Stimulated activated CD4-positive, alpha-beta T cell treated with anti-CD3 and anti-CD28 coated beads, Interleukin-15, amount 100 ng/mL, for 1 hour (primary cell): ENCODE data around the gene SUN1.

ENCODE experiments used
- DNase-seq, 2 donors: peaks; one replicate each; pipeline ENCODE4 v3.0.0-alpha.2; 2020; ENCODE audit warnings: low read depth in 1 of 2, low spot score in 1 of 2

Gene SUN1

DNA sequence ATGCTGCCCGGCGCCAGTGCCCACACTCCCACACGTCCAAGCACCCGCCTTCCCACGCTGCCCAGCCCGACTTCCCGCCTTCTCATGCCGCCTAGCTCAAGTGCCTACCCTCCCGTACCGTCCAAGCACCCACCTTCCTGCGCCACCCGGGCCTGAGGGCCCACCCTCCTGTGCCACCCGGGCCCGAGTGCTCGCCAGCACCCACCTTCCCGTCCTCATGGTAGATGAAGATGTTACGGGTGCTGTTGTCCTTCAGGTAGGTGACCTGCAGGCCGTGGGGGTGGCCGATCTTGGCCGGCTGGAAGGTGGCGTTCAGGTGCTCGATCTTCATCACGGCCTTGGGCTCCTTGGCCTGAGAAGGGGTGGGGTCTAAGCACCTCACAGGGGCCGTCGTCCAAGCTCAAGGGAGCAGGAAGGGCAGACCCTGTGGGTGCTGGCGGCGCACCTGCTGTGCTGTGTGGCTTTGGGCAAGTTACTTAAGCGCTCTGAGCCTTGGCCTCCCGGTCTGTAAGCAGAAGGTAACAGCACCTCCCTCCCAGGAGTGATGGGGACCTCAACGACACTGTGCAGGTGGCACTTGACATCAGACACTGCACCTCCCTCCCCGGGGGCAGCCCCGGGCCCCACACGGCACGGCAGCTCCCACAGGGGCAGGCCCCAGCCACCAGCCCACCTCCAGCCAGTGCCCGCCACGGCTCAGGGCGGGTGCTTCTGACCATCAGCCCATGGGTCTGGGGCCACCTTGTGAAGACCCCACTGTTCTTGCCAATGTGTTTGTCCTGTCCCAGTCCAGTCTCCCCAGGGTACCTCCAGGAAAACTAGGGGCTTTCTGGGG lies 71.9 kb downstream of the SUN1 start:
- DNase-seq = no peak

DNA sequence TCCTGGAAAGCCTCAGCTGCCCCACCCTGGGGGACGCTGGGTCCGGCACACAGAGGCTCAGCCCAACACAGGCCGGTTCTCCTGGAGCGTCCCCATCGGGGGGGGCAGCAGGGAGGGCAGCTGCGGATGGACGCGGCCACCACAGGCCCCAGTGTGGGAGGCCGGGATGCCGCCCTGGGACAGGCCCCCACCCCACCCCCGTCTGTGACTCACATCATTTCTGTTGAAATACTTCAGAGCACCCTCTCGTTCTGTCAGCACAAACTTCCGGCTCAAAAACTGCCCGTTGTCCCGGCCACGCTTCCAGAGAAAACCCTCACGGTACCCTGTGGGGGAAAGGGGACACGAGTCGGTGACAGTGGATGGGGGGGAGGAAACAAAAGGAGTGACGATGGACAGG lies 72.6 kb downstream of the SUN1 start:
- DNase-seq = no peak

DNA sequence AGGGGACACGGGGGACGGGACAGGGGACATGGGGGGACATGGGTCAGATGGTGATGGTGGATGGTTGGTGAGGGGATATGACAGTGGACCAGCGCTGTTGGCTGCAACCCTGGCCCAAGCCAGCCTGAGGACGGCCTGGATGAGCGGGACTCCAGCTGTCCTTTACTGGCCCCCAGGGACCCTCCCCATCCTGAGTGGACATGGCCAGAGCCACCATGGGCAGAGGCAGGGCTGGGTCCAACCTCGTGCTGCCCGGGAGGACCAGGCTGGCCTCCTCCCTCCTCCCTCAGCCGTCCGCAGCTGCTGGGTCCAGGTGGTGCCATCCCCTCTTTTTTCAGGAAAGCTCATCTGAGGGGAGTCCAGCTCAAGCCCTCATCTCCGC lies 74.5 kb downstream of the SUN1 start:
- DNase-seq = no peak

DNA sequence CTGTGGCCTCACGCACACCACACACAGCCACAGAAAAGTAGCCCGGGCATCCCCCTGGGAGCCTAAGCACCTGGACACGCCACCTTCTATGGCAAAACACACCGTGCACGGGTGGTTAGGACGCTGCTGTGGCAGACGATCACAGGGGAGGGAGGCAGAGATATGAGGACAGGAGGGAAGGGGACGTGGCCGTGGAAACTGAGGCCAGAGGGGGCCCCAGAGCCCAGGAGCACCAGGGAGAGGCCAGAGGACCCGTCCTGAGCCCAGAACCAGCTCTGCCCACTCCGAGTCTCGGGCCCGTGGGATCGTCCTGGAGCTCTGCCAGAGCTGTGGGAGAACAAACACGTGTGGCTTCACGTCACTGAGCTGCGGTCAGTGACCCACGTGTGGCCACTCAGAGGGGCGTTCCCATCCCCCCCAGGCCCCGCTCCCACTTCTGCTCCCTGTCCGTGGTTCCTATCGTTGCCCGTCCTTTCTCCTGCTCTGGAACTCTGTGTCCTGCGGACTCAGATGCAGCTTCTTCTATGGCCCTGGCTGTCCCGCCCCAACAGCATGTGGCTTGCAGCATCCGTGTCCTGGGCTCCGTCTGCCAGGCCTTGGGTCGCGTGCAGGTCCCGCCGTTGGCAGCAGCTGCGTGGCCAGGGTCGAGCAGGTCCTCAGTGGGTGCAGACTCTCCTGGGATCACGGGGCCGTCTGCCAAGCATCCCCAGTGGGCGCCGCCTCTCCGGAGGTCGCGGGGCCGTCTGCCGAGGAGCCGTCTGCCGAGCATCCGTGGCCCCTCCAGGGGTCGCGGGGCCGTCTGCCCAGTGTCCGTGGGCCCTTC lies 75.1 kb downstream of the SUN1 start:
- no peak for DNase-seq

DNA sequence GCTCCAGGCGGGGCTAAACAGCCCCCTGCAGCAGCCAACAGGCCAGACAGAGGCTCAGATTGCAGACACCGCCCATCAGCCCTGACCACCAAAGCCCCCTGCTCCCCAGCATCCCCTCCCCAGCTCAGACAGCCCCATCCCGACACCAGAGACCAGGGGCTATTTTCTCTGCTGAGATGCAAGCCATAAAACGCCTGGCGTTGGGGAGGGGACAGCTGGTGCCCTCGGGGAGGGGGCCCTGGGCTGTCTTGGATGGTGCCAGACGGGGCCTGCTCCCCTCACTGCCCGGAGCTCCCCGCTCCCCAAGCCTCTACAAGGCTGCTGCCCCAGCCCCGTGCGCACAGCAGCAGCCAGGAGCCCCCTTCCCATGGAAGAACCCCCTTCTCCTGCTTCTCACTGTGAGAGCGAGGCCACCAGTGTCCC lies 75.9 kb downstream of the SUN1 start:
- DNase-seq = no peak

DNA sequence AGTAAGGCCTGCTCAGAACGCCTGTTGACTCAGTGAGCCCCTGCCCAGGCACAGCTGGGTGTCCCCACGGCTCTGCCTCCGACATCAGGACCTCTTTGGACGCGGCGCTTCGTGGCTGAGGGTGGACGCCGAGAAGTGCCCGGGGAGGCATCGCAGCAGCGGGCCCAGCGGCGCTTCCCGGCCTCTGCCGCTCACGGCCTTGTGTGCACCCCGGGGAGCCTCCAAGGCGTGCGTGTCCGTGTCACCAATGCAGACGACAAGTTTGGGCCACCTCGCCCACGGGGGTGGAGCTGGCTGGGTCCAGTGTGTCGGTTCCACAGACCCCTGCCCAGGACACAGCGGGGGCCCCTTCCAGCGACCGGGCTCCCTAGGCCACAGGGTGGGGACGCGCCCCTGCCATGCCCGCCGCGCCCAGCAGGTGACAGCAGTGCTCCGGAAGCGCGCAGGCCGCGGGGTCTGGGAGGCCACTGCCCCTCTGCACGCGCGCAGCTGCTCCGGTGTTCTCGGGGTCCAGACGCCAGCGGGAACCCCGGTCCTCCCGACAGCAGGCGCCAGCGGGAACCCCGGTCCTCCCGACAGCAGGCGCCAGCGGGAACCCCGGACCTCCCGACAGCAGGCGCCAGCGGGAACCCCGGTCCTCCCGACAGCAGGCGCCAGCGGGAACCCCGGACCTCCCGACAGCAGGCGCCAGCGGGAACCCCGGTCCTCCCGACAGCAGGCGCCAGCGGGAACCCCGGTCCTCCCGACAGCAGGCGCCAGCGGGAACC lies 76.5 kb downstream of the SUN1 start:
- peak; percentile 42 to 57 for DNase-seq

DNA sequence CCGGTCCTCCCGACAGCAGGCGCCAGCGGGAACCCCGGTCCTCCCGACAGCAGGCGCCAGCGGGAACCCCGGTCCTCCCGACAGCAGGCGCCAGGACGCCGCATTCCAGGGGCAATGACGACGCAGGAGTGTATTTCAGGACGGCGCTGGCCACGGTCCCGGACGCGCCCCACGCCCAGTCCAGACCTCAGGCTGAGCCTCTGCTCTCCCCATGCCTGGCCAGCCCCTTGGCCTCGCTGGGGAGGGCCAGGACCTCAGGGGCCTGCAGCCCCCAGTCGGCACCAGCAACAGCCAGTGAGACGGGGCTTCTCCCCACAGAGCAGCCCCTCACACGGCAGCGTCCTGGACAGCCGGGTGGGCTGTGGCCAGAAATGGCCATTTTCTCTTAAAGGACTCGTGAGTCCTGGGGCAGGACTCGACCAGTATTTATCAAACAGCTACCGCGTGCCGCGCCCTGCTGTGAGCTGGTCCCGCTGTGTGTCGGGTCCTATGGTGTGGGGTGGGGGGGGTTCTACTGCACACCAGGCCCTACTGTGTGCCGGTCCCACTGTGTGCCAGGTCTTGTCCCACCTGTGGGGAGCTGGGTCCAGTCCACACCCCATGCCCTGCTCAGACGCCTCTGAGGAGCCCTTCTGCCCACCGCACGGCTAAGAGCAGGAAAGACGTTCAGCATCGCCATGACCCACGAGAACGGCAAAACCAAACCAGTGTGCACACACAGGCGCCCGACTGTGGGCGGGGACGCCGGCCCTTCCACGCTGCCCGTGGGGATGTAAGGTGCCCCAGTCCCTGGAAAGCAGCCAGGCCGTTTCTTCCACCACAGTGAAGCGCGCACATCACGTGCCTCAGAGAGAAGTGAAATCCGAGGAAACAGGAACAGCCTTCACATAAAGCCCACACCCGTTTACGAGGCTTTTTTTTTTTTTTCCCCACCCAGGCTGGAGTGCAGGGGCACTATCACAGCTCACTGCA lies 77.4 kb downstream of the SUN1 start:
- DNase-seq = no peak

DNA sequence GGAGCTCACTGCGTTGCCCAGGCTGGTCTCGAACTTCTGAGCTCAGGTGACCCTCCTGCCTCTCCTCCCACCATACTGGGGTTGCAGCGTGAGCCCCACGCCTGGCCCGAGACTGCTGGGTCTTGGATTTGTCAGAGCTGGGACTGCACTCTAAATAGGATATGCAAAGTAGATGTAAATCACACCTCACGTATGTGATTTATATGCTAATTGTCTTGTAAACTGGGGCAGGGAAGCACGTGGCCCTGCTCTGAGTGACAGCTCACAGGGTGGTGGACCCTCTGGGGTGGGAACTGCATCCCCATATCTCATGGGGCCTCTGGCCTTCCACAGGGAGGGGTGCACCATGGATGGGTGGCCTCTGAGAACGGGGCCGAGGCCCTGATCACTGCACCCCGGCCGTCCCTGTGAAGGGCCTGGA lies 78.2 kb downstream of the SUN1 start:
- no peak for DNase-seq

DNA sequence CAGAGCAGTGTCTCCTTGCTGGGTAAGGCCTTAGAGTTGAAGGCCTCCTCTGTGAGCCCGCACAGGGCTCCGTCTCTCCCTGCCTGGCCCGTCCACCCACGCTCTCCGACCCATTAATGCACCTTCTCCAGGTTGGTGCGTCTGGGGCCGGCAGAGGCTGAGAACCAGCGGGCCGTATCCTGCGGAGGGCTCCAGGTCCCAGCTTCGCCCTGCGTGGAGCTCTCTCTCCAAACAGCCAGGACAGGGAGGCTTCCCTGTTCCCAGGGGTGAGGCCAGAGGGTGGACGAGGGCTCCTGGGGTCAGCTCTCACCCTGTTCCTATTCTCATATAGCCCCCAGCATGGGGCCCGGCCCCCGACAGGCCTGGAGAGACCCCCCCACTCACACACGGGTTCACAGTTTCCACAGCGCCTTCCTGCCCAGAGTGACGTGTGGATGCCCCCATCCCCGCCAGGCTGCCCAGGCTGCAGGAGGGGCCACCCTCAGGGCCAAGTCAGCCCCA lies 78.7 kb downstream of the SUN1 start:
- DNase-seq = no peak

DNA sequence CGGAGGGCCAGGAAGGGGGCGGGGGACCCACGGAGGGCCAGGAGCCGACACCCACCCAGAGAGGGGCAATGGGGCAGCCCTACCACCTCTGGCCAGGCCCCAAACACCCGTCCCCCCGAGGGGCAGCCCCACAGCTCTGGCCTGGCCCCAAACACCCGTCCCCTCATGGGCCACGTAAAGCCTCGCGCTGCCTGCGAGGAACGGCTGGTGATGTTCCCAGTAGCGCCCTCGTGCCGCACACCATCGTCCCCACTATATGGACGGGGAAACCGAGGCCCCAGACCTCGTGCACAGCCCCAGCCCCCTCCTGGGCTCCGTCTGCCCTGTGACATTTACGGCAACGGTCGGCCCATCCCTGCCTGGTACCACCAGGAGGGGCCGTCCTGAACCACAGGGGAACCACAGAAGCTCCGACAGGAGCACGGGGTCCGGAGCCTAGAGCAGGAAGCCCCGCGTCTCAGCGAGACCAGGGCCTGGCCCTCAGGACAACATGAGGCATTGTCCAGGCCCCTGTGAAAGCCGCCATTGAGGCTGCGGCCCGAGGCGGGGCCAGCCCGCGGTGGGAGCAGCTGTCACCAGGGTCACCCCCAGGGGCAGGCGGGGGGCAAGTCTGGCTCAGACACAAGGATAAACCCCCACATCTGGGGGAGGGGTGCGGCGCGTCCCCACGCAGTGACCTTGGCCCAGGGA lies 79.7 kb downstream of the SUN1 start:
- DNase-seq = no peak

DNA sequence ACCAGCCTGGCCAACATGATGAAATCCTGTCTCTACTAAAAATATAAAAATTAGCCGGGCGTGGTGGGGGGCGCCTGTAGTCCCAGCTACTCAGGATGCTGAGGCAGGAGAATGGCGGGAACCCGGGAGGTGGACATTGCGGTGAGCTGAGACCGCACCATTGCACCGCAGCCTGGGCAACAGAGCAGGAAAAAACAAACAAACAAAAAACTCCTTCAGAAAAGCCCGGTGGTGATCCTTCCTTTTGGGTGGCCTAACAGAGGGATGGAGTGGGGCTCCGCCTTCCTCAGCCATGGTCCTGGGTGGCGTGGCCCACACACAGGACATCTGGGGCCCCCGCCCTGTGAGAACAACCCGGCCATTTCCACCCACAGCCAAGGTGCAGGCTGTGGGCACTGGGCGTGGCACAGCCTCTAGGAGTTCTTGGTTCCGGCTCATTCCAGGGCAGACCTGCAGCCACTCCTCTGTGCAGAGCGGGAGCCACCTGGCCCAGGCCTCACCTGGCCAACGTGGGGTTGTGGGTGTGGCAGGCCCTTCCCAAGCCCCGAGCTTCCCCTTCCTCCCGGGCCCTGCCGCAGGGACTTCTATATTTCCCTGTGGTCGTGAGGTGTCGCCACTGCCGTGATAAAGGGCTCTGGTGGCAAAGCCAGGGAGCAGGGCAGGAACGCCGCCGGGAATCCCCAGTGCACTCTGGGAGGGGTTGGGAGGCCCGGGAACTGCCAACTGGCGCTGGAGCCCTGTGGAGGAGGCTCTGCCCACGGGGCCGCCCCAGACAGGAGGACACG lies 81.7 kb downstream of the SUN1 start:
- no peak for DNase-seq

DNA sequence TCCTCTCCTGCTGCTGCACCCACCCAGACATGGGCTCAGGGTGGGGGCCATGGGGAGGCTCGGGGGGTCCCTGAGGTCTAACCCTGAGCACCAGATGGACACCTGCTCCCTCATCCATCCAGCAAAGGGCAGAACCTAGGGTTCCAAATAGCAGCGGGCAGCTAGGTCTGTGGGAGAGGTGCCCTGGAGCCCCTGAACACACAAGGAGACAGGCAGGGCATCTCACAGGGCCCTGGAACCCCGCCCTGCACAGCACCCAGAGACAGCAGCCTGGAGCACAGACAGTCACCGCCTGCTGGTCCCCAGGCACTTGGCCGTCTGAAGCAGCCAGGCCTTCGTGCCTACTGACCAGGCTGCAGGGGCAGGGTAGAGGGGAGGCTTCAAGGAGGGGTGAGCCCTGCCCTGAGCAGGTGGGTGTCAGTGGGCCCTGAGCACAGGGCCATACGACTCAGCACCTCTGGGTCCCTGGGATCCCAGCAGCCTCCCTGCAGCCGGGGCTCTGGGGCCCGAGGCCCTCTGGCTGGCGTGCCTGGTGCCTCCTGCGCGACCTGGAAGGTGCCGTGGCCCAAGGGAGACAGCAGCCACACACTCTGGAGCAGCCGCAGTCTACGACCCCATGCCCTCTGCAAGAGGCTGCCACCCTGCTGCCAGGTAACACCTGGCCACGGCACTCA lies 82.4 kb downstream of the SUN1 start:
- DNase-seq = no peak

DNA sequence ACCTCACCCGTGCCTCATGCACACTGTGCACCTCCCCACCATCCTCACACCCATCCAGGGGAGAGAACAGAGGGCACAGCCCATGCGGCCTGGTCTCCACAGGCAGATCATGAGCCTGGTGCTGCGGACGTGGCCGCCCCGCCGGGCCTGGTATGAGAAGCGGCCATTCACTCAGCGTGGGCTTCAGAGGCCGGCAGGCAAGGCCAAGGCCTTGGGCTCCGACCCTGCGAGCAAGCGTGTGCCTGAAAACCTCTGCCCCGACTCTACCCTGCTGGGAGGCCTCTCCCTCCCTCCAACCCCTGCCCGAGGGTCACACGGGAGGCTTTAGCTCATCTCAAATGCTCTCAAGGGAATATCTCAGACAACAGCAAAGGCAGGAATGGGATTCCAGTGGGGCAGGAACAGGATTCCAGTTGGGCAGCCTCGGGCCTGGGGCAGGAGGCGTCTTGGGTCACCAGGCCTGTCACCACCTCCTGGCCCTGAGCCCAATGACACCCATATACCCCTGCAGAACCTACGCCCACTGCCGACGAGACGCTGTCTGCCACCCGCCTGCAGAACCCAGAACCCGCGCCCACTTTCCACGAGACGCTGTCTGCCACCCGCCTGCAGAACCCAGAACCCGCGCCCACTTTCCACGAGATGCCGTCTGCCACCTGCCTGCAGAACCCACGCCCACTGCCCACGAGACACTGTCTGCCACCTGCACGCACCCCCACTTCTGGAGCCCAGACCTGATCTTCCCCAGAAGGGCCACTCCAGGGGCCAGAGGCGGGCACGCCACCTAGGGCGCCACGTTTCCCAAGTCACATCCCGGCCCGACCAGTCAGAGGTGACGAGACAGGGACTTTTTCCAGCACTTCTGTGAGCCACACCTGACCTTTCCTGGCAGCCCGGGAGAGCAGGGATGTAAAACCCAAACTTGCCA lies 83.3 kb downstream of the SUN1 start:
- no peak for DNase-seq

DNA sequence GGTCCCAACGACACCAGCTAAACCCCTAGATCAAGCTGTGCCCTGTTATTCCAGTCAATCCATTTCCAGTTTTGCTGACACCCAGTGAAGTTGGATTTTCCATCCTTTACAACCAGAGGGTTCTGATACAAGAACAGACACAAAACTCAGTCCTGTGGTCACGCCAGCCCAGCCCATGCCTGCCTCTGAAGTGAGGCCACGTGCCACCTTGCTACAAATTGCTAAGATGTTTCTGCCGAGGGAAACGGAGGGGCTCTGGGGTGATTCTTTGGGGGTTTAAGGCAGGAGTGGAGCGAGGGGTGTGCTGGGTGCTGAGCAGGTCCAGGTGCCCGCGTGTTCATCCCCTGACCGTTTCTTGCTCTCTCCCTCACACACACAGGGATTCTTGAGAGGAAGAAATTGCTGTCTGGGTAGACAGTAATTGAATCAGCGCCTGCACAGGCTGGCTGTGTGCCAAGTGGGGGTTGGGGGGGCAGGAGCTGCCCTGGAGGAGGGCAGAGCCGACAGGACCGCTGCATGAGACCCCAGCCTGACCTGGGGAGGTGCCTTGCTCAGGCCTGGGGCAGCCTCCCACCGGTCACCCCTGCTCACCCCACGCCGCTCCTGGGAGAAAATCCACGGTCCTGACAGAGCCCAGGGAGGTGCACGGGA lies 84.1 kb downstream of the SUN1 start:
- no peak for DNase-seq

DNA sequence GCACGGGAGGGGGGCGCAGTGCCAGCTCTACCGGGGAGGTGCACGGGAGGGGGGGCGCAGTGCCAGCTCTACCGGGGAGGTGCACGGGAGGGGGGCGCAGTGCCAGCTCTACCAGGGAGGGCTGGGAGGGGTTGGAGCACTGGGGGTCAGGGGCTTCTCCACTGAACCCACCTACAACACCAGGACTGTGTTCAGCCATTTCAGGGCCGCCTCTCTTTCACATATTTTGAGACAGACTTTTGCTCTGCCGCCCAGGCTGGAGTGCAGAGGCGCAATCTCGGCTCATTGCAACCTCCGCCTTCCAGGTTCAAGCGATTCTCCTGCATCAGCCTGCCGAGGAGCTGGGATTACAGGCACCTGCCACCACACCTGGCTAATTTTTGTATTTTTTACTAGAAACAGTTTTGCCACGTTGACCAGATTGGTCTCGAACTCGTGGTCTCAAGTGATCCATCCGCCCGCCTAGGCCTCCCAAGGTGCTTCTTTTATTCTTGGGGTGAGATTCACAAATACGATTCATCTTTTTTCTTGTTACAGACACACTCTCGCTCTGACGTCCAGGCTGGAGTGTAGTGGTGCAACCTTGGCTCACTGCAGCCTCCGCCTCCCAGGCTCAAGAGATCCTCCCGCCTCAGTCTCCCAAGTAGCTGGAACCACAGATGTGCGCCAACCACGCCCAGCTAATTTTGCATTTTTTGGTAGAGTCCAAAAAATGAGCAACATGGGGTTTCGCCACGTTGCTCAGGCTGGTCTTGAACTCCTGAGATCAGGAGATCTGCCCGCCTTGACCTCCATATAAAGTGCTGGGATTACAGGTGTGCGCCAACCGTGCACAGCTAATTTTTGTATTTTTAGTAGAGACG lies 85.2 kb downstream of the SUN1 start:
- DNase-seq = no peak

DNA sequence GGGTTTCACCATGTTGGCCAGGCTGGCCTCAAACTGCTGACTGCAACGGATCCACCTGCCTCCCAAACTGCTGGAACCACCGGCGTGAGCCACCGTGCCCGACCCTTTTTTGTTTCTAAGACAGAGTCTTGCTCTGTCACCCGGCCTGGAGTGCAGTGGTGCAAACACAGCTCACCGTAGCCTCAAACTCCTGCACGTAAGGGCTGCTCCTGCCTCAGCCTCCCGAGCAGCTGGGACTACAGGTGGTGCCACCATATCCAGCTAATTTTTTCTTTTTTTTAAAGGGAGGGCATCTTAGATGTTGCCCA lies 85.8 kb downstream of the SUN1 start:
- DNase-seq = no peak
